Measurements from ENCODE around the gene LACTB. TPM values are rescaled to one million over a fixed set of nuclear protein-coding genes. Genes with fewer than 3 reads are reported as not detected.
"Not testable (repeated sequence)": the region's sequence is repeated elsewhere in the genome, so short reads cannot be mapped to it uniquely, and the experiment has no call there.

LACTB gene
- total RNA-seq, 2 donors from 2014 or later, result 13.3 to 14.9 TPM

DNA sequence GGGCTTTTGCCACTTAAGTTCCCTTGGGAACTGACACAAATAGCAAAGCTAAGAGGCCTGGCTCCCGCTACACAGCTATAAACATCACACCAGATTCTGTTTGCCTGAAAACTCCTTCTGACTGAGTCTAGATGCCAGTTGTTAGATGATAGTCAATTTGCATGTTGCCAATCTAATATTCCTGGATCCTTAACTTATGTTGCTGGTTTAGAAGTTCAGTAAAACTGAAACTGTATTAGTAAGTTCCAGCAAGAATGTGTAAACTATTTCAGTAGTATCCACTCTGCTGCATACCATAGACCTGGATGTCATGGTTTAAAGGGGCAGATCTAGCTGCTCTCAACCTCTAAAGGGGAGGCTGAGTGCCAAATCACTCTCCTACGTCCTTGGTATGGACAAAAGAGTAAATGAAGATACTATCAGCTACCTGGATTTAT is 27.1 kb upstream of the LACTB start:
- H3K36me3 Mint-ChIP-seq (ENCODE audit: low read depth), result no peaks in the 10 kb centered on the region
- Histone ChIP-seq H3K4me3 (ENCODE audit: low read length) (no peak overlapping the region), H3K27me3 (ENCODE audit: control insufficient read depth, insufficient read depth, low read length, poor library complexity, severe bottlenecking) (no peaks in the 10 kb centered on the region), H3K4me1 (ENCODE audit: control insufficient read depth, insufficient read depth, low read length) (no peaks in the 10 kb centered on the region), H3K9me3 (ENCODE audit: control insufficient read depth, low read length) (no peaks in the 10 kb centered on the region), H3K9ac (ENCODE audit: extremely low read depth, low read length, poor library complexity, severe bottlenecking) (no peak overlapping the region), H3K36me3 (ENCODE audit: control insufficient read depth, insufficient read depth, low read length) (no peaks in the 10 kb centered on the region), H3K27ac (ENCODE audit: low read depth, low read length) (no peak overlapping the region)
- H3K27ac Mint-ChIP-seq, result no peak overlapping the region
- H3K9me3 Mint-ChIP-seq, result peaks cover 14% of the 10 kb centered on the region
- H3K27me3 Mint-ChIP-seq (ENCODE audit: insufficient read depth), result no peaks in the 10 kb centered on the region
- WGBS, 2 experiments (ENCODE audit: insufficient coverage in 1 of 2, insufficient read length in 1 of 2), result 93 to 100% methylated on average over 1 to 2 of the region's 2 CpGs
- DNase-seq, result no peak
- no peak overlapping the region for H3K4me3 Mint-ChIP-seq
- H3K4me1 Mint-ChIP-seq, result peaks cover 7% of the 10 kb centered on the region
- TF ChIP-seq, protein P1, sequence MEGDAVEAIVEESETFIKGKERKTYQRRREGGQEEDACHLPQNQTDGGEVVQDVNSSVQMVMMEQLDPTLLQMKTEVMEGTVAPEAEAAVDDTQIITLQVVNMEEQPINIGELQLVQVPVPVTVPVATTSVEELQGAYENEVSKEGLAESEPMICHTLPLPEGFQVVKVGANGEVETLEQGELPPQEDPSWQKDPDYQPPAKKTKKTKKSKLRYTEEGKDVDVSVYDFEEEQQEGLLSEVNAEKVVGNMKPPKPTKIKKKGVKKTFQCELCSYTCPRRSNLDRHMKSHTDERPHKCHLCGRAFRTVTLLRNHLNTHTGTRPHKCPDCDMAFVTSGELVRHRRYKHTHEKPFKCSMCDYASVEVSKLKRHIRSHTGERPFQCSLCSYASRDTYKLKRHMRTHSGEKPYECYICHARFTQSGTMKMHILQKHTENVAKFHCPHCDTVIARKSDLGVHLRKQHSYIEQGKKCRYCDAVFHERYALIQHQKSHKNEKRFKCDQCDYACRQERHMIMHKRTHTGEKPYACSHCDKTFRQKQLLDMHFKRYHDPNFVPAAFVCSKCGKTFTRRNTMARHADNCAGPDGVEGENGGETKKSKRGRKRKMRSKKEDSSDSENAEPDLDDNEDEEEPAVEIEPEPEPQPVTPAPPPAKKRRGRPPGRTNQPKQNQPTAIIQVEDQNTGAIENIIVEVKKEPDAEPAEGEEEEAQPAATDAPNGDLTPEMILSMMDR (conservative IDR thresholded peaks at IDR 0.05), result no peak

DNA sequence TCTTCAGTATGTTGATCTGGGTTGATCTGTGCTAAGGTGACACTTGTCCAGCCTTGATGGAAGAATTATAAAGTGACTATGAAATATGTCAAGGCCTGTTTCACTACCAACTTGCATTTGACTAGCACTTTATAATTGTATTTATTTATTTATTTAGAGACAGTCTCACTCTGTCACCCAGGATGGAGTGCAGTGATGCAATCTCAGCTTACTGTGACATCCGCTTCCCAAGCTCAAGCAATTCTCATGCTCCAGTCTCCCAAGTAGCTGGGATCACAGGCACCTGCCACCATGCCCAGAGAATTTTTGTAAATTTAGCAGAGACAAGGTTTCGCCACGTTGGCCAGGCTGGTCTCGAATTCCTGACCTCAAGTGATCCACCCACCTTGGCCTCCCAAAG is 25.5 kb upstream of the LACTB start:
- no peak for DNase-seq
- WGBS, 2 experiments (ENCODE audit: insufficient coverage in 1 of 2, insufficient read length in 1 of 2), result 94 to 100% methylated on average over 4 of the region's 4 CpGs
- Histone ChIP-seq H3K36me3 (ENCODE audit: control insufficient read depth, insufficient read depth, low read length) (no peaks in the 10 kb centered on the region), H3K9ac (ENCODE audit: extremely low read depth, low read length, poor library complexity, severe bottlenecking) (no peak overlapping the region), H3K27ac (ENCODE audit: low read depth, low read length) (no peak overlapping the region), H3K27me3 (ENCODE audit: control insufficient read depth, insufficient read depth, low read length, poor library complexity, severe bottlenecking) (no peaks in the 10 kb centered on the region), H3K4me1 (ENCODE audit: control insufficient read depth, insufficient read depth, low read length) (no peaks in the 10 kb centered on the region), H3K4me3 (ENCODE audit: low read length) (no peak overlapping the region), H3K9me3 (ENCODE audit: control insufficient read depth, low read length) (peaks cover 12% of the 10 kb centered on the region)
- TF ChIP-seq, protein P1 (conservative IDR thresholded peaks at IDR 0.05), result no peak
- H3K4me3 Mint-ChIP-seq, result no peak overlapping the region
- no peaks in the 10 kb centered on the region for H3K36me3 Mint-ChIP-seq (ENCODE audit: low read depth)
- H3K27ac Mint-ChIP-seq, result no peak overlapping the region
- peaks cover 24% of the 10 kb centered on the region for H3K9me3 Mint-ChIP-seq
- H3K27me3 Mint-ChIP-seq (ENCODE audit: insufficient read depth), result no peaks in the 10 kb centered on the region
- no peaks in the 10 kb centered on the region for H3K4me1 Mint-ChIP-seq

DNA sequence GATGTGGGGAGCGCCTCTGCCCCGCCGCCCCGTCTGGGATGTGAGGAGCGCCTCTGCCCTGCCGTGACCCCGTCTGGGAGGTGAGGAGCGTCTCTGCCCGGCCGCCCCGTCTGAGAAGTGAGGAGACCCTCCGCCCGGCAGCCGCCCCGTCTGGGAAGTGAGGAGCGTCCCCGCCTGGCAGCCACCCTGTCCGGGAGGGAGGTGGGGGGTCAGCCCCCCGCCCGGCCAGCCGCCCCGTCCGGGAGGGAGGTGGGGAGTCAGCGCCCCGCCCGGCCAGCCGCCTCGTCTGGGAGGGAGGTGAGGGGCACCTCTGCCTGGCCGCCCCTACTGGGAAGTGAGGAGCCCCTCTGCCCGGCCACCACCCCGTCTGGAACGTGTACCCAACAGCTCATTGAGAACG is 22.8 kb upstream of the LACTB start:
- H3K9me3 ChIP-seq (ENCODE audit: control insufficient read depth, low read length), result peaks cover 12% of the 10 kb centered on the region
- H3K9me3 Mint-ChIP-seq, result peaks cover 24% of the 10 kb centered on the region
- not testable (repeated sequence) for H3K9ac ChIP-seq (ENCODE audit: extremely low read depth, low read length, poor library complexity, severe bottlenecking); H3K4me3 ChIP-seq (ENCODE audit: low read length); H3K4me1 Mint-ChIP-seq; H3K4me3 Mint-ChIP-seq; DNase-seq; H3K36me3 ChIP-seq (ENCODE audit: control insufficient read depth, insufficient read depth, low read length); H3K27ac Mint-ChIP-seq; H3K36me3 Mint-ChIP-seq (ENCODE audit: low read depth); H3K27me3 ChIP-seq (ENCODE audit: control insufficient read depth, insufficient read depth, low read length, poor library complexity, severe bottlenecking); H3K27ac ChIP-seq (ENCODE audit: low read depth, low read length); H3K27me3 Mint-ChIP-seq (ENCODE audit: insufficient read depth); H3K4me1 ChIP-seq (ENCODE audit: control insufficient read depth, insufficient read depth, low read length)
- WGBS, 2 experiments (ENCODE audit: insufficient coverage in 1 of 2, insufficient read length in 1 of 2), result 90% methylated on average over 15 of the region's 33 CpGs; no CpG with 5 or more reads in 1 of the 2 experiments

DNA sequence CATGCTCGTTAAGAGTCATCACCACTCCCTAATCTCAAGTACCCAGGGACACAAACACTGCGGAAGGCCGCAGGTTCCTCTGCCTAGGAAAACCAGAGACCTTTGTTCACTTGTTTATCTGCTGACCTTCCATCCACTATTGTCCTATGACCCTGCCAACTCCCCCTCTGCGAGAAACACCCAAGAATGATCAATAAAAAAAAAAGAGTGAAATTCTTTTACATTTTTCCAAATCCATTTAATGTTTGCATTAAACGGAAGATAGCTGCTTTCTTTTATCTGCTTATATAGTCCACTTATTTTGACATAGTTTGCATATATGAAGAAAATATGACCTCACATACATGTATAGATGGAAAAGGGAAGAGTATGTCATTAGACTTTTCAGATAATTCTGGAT is 22.1 kb upstream of the LACTB start:
- H3K4me3 Mint-ChIP-seq; H3K9ac ChIP-seq (ENCODE audit: extremely low read depth, low read length, poor library complexity, severe bottlenecking); H3K36me3 ChIP-seq (ENCODE audit: control insufficient read depth, insufficient read depth, low read length); H3K27me3 ChIP-seq (ENCODE audit: control insufficient read depth, insufficient read depth, low read length, poor library complexity, severe bottlenecking); H3K4me1 ChIP-seq (ENCODE audit: control insufficient read depth, insufficient read depth, low read length); H3K4me3 ChIP-seq (ENCODE audit: low read length); H3K36me3 Mint-ChIP-seq (ENCODE audit: low read depth); H3K27me3 Mint-ChIP-seq (ENCODE audit: insufficient read depth); H3K27ac ChIP-seq (ENCODE audit: low read depth, low read length); H3K27ac Mint-ChIP-seq; H3K4me1 Mint-ChIP-seq; DNase-seq: not testable (repeated sequence)
- H3K9me3 ChIP-seq (ENCODE audit: control insufficient read depth, low read length), result peaks cover 12% of the 10 kb centered on the region
- H3K9me3 Mint-ChIP-seq, result peaks cover 24% of the 10 kb centered on the region
- WGBS, 2 experiments (ENCODE audit: insufficient coverage in 1 of 2, insufficient read length in 1 of 2), result 100% methylated on average over 2 of the region's 5 CpGs; no CpG with 5 or more reads in 1 of the 2 experiments
